Progenitor cell of endocrine pancreas (in vitro differentiated cells): Measurements from ENCODE around the gene TMX4. TPM values are rescaled to one million over a fixed set of nuclear protein-coding genes. Genes with fewer than 3 reads are reported as not detected.
A peak's percentile ranks its signal among the peaks of the same experiment; 100 is the strongest.

ENCODE experiments used
- DNase-seq: peaks from one replicate; pipeline ENCODE4 v3.0.0; 2021; ENCODE audit warnings: low spot score; ENCODE audit not compliant: unreplicated experiment
- H3K27ac Mint-ChIP-seq: 2 replicates; pipeline ENCODE4 v1.8.0; 2021; ENCODE audit warnings: mild to moderate bottlenecking, moderate library complexity, mixed read lengths
- H3K27me3 Mint-ChIP-seq: 2 replicates; pipeline ENCODE4 v1.8.0; 2021; ENCODE audit warnings: mixed read lengths
- H3K36me3 Mint-ChIP-seq: 2 replicates; pipeline ENCODE4 v1.8.0; 2022; ENCODE audit warnings: mixed read lengths; ENCODE audit not compliant: insufficient read depth
- H3K4me1 Mint-ChIP-seq: 2 replicates; pipeline ENCODE4 v1.8.0; 2021; ENCODE audit warnings: low read depth, mixed read lengths
- H3K4me3 Mint-ChIP-seq: 2 replicates; pipeline ENCODE4 v1.8.0; 2021; ENCODE audit warnings: low read depth, mild to moderate bottlenecking, moderate library complexity, mixed read lengths
- H3K9me3 Mint-ChIP-seq: 2 replicates; pipeline ENCODE4 v1.8.0; 2021; ENCODE audit warnings: low read depth, mixed read lengths
- CTCF ChIP-seq: fragments of 200-600 bp; sonication (generic); IDR thresholded peaks from one replicate; pipeline ENCODE4 v1.5.0; 2021; ENCODE audit warnings: antibody characterized with exemption, mild to moderate bottlenecking; ENCODE audit not compliant: unreplicated experiment
- long read RNA-seq: library from polyadenylated mRNA; unstranded; transcript quantifications from one replicate; pipeline ENCODE4 v2.0.0, GENCODE V29; 2020
- total RNA-seq: library from RNA; stranded (reverse); gene quantifications from 2 replicates; pipeline ENCODE4 v1.2.1, GENCODE V29; 2021

Gene TMX4
- 17.8 and 20.3 TPM in 2 replicates for total RNA-seq
- long read RNA-seq, full-length matches to known transcripts, result 9 of 14 reads
- long read RNA-seq, partial matches to known transcripts, result 3 of 14 reads
- long read RNA-seq, other reads (novel, unspliced or antisense), result 2 of 14 reads

- H3K36me3 Mint-ChIP-seq, result no peaks in the 10 kb centered on the region
- DNase-seq, result peak; percentile 95
- TF ChIP-seq CTCF, result peak; percentile 52
- peaks cover 4% of the 10 kb centered on the region for H3K4me1 Mint-ChIP-seq
- no peaks in the 10 kb centered on the region for H3K27me3 Mint-ChIP-seq
- H3K9me3 Mint-ChIP-seq, result no peaks in the 10 kb centered on the region
- H3K27ac Mint-ChIP-seq, result peak within 1 kb of the TSS; percentile 93
- H3K4me3 Mint-ChIP-seq, result peak within 1 kb of the TSS; percentile 86
Measured at GRCh38 chr20:8019246-8019997, at the start of gene TMX4. TMX4 (minus strand) TSS chr20:8019761; CDS start chr20:8019613, 148 bp downstream.

GRCh38 chr20:8067082-8067481 lies 47.5 kb upstream of the TMX4 start:
- Mint-ChIP-seq H3K36me3 (no peaks in the 10 kb centered on the region), H3K27ac (no peak overlapping the region), H3K4me3 (no peak overlapping the region), H3K27me3 (no peaks in the 10 kb centered on the region), H3K9me3 (peaks cover 7% of the 10 kb centered on the region), H3K4me1 (peaks cover 1% of the 10 kb centered on the region)
- no peak for DNase-seq
- TF ChIP-seq CTCF, result no peak

GRCh38 chr20:8066662-8067061 lies 47.1 kb upstream of the TMX4 start:
- Mint-ChIP-seq H3K27ac (no peak overlapping the region), H3K4me3 (no peak overlapping the region), H3K36me3 (no peaks in the 10 kb centered on the region), H3K9me3 (peaks cover 7% of the 10 kb centered on the region), H3K4me1 (peaks cover 1% of the 10 kb centered on the region), H3K27me3 (no peaks in the 10 kb centered on the region)
- no peak for TF ChIP-seq CTCF
- no peak for DNase-seq

GRCh38 chr20:8065691-8066090 lies 46.1 kb upstream of the TMX4 start:
- H3K27ac Mint-ChIP-seq, result no peak overlapping the region
- H3K27me3 Mint-ChIP-seq, result no peaks in the 10 kb centered on the region
- H3K4me1 Mint-ChIP-seq, result peaks cover 1% of the 10 kb centered on the region
- no peak overlapping the region for H3K4me3 Mint-ChIP-seq
- TF ChIP-seq CTCF, result no peak
- peaks cover 7% of the 10 kb centered on the region for H3K9me3 Mint-ChIP-seq
- DNase-seq, result no peak
- H3K36me3 Mint-ChIP-seq, result no peaks in the 10 kb centered on the region

GRCh38 chr20:8062756-8063155 lies 43.2 kb upstream of the TMX4 start:
- no peak overlapping the region for H3K4me3 Mint-ChIP-seq
- H3K27ac Mint-ChIP-seq, result no peak overlapping the region
- no peaks in the 10 kb centered on the region for H3K36me3 Mint-ChIP-seq
- H3K27me3 Mint-ChIP-seq, result no peaks in the 10 kb centered on the region
- H3K9me3 Mint-ChIP-seq, result peaks cover 3% of the 10 kb centered on the region
- no peaks in the 10 kb centered on the region for H3K4me1 Mint-ChIP-seq
- no peak for DNase-seq
- TF ChIP-seq CTCF, result no peak
